DMS53 (cell line): ENCODE data around the gene TBC1D7.

Experiments
- DNase-seq: peaks from one replicate; lab custom pipeline; 2025; lab: John Stamatoyannopoulos, UW

TBC1D7 gene

DNA sequence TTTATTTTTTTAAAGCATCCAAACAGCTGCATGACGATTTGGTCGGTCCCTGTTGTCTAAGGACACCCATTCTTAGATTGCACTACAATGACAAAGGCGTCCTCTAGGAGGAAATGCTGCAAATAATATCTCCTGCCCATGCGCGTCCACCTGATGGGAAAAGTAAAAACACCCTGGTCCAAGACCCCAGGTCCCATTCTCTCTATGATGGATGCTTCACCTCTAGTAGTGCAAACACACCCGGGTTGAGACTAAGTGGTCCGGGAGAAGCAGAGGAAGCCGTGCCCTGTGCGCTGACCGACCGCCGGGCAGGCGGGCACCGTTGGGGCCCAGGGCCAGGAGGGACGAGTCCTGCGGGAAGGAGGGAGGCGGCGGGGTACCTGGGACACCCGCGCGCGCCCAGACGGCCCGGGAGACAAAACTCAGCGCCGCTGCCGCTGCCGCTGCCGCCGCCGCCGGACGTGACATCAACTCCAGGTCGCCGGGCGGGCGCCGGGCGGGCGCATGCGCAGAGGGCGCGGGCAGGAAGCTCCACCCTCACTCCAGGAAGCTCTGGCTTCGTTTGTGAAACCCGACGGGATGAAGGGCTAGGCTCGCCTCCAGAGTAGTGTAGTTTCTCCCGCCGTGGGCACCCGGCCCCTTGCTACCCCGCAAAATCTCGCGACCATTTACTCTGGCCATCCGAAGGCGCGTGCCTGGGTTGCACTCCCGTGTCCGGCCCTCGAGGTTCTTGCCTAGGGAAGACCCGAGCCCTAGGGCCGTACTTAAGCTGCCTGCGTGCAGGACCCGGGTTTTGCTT, at the start of gene TBC1D7:
Gene TBC1D7, minus strand, starts transcription at position 462 of the 799 bp plus-strand sequence. CDS start 1,639 bp downstream, outside the sequence.
- peak; percentile 96 for DNase-seq

GRCh38 chr6:13377054-13377758, 48.9 kb upstream of the TBC1D7 start:
- DNase-seq = no peak

GRCh38 chr6:13375360-13375878, 47.1 kb upstream of the TBC1D7 start:
- DNase-seq = no peak

- DNase-seq = no peak
Measured at GRCh38 chr6:13373919-13374318, 45.6 kb upstream of the TBC1D7 start.

- no peak for DNase-seq
Measured at GRCh38 chr6:13373488-13373886, 45.1 kb upstream of the TBC1D7 start.

DNA sequence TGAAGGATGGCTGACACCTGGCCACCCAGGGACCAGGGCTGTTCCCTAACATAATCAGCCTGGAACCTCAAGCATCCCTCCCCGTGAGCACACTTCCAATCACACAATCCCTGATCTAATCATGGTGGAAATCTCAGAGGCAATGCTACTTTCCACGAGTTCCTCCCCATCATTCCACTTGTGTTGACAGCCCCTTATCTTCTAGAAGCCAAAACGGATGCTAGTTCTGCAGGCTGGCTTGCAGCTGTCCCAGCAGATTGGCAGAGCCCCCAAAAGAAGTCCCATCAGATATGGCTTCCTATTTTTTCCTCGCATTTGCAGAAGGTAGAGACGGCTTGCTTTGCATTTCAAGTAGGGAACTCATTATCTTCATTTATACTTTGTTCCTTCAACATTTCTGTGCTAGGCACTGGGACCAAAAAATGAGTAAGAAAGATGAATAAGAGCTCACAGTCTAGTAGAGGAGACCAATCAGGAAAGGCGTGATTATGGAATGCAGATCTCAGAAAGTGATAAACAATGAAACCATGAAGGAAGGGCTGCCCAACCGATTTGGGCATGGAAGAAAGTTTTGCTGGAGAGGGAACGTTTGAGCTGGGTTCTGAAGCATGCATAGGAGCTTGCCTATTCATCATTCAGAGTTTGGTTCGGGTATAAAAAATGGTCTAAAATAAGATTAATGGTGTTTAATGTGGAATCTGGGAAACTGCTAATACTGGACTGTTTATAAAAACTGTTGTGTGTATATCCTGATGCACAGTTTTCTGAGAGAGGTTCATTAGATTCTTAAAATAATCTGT, 44.6 kb upstream of the TBC1D7 start:
- no peak for DNase-seq

DNA sequence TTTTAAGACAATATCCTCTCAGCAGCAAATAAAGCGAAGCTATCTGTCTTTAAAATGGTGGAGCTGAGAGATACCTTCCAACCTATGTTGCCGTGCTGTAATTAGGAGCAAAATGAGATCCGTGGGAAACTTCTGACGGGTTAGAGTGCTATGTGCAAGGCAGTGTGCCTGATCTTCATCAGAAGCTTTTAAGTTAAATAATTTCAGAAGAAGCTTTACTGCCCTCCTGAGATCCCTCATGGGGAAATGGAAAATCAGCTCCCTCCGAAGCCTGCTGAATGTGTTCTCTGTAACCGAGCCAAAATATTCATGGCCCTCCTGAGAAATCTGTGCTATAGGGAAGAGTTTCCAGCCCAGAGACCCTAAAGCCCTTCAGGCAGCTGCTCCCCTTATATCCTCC, 43.7 kb upstream of the TBC1D7 start:
- no peak for DNase-seq

GRCh38 chr6:13371421-13372072, 43.2 kb upstream of the TBC1D7 start:
- no peak for DNase-seq

DNA sequence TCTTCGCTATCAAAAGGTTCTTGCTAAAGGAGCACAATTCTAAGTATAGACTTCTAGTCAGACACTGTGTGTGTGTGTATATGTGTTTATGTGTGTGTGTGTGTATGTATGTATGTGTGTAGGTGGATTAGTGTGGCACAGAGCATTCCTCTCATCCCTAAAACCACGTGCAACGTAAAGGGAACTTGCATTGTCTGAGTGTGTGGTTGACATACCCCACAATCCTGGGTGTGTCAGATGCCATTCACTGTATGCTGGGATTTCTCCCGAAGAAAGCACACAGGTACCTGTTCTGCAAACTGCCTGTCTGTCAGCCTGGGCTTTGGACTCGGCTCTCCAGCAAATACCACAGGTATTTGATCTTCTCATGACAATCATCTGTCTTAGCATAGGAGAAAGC, 42.3 kb upstream of the TBC1D7 start:
- no peak for DNase-seq

GRCh38 chr6:13369591-13369990, 41.3 kb upstream of the TBC1D7 start:
- DNase-seq = no peak

DNA sequence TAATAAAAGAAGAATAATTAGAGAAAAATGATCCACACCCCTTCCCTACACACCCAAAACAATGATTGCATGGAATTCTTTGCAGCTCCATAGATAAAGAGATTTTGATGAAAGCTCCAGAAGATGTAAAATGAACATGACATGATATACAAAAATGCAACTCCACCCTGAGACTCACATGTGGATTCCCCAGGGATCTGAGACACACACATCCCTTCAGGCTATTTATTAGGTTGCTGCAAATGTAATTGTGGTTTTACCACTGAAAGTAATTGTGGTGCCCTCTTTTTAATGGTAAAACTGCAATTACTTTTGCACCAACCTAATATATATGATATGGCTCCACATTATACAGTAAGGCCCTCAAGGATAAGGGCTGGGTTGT, 40.4 kb upstream of the TBC1D7 start:
- DNase-seq = no peak

- DNase-seq = no peak
Measured at GRCh38 chr6:13368079-13368730, 39.9 kb upstream of the TBC1D7 start.

DNA sequence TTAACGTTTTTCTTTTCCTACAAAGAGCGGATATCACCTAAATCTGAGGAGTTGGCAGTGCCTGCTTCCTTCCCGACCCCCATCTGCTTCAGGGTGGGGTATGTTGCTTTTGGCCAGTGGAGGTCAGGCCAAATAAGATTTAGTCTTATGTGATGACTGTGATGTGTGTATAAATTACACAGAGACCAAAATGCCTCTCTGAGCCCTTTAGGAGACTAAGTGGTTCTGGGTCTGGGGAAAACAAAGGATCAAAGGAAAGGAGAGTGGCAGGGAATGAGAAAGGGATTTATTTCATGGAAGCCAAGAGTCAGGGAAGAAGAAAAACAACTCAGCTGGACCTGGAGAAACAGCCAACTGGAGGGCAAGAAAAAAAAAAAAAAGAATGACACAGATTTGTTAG, 39.1 kb upstream of the TBC1D7 start:
- DNase-seq = no peak

DNA sequence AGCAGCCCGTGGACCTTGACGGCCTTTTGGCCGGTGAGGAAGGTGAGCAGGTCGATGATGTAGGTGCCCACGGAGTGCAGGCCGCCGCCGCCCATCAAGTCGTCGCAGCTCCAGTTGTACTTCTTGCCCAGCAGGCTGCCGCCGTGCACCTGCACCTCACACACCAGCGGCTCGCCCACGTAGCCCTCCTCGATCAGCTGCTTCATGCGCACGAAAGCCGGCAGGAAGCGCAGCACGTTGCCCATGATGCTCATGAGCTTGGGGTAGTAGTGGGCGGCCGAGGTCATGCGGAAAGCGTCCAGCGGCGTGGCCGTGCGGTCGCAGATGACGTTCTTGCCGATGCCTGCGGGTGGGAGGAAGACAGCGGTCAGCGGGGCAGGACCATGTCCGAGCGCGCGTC, 37.0 kb upstream of the TBC1D7 start:
- DNase-seq = no peak

DNA sequence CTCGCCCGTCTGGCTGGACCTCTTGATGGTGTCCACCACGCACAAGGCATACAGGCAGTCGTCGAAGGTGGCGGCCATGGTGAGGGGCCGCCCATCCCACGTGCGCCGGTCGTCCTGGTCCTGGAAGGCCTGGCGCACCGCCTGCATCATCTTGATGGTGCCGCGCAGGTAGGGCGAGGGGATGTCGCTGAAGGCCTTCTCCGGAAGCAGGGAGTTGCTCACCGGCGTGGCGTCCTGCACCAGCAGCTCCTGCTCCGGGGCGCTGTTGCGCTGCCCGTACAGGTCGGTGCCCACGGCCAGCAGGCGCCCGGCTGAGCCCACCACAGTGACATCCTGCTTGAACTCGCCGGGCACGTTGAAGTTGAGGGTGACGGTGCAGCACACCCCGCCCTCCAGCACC, 36.5 kb upstream of the TBC1D7 start:
- no peak for DNase-seq

DNA sequence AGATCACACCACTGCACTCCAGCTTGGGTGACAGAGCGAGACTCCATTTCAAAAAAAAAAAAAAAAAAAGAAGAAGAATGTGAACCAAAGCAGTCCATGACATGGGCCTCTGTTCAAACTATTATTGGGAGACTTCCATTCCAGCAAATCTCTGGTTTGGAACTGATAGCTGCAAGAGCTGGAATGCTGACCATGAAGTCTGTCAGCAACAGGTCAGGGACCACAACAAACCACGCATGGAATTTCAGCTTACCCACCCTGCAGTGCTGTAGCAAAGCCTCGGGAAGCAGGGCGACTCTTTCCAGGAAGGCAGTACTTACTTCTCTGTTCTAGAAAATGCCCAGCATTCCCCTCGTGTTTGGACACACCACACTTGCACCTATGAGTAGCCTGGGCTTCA, 34.1 kb upstream of the TBC1D7 start:
- no peak for DNase-seq

DNA sequence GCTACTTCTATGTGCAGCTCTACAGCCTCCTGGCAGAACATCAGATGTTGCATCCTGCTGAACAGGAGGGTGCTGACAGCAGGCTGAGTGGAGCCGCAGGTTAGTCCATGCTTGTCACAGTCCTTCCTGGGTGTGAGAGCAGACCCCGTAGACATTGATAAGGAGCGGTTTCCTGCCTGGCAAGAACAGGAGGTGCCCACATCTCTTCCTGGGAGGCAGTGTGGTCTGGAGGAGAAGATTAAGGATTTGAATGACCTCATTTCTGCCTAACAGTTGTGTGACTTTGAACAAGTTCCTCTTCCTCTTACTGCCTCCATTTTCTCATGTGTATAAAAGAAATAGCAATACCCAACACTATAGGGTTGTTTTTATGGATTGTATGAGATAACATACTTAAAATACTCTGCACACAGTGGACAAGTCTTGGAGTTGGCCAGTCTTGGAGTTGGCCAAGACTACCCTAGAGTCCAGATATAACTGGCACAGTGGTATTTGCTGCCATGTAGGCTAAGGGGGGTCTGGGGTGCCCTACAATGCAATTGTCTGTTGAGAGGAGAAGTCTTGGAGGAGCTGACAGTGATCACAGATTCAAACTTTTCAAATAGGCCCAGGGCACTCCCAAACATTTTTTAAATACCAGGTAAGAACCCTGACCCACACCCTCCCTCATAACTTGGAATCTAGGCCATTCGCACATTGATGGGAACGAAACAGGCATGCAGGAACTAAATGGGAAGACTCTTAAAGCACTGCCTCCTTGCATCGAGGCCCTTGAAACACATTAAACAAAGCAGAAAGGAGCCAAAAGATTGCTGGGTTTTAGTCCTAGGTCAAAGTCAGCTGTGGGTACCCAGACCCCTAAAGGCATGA, 32.6 kb upstream of the TBC1D7 start:
- DNase-seq = no peak

DNA sequence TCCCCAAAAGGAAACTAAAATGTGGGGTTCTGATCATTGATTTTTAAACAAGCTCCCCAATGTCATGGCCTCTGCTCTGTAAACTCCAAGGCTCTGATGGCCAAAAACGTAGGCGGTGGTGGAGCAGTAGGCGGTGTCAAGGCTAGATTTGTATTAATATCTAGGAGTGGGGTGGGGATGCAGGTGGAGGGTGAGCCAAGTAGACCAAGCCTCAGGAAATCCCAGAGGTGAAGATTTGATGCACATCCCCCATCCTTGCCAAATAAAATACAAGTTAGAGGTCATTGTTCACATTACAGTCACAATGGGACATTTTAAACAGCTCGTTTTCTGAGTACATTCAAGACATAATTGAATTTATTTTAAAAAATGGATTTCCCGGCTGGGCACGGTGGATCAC, 30.9 kb upstream of the TBC1D7 start:
- no peak for DNase-seq

DNA sequence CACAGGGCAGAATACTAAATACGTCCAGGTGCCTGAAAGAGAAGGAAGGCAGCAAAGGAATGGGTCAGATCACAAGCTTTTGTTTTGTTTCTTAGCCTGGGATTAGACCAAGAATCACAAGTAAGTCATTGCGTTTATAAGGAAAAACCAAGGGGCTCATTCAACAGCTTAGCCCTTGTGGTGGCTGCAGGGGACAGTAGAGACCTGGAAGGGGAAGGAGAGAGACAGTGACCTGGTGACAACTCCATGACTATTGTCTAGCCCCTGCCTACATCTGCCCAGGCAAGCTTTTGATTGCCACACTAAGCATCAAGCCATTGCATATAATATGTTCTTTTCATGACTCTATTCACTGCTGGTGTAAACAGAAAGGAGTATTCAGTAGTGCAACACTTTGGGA, 30.2 kb upstream of the TBC1D7 start:
- no peak for DNase-seq

- DNase-seq = no peak
Measured at GRCh38 chr6:13357551-13358075, 29.3 kb upstream of the TBC1D7 start.
